Neutrophil (primary cell): ENCODE measurements around the gene TIMD4.

Experiments used
- H3K27ac ChIP-seq: fragments of 200-600 bp; sonication (generic); 2 replicates; pipeline ENCODE4 v1.5.1; 2016; ENCODE audit warnings: mild to moderate bottlenecking, moderate library complexity
- H3K27me3 ChIP-seq: fragments of 200-600 bp; sonication (generic); 2 replicates; pipeline ENCODE4 v1.6.0; 2016; ENCODE audit warnings: mild to moderate bottlenecking
- H3K36me3 ChIP-seq: fragments of 200-600 bp; sonication (generic); 2 replicates; pipeline ENCODE4 v1.5.1; 2017
- H3K4me1 ChIP-seq, 2 experiments: fragments of 200-600 bp in 1 of 2; sonication (generic) in 1 of 2; 1 replicate in 1 of 2; 2 replicates in 1 of 2; pipeline versions ENCODE4 v1.5.1 to v1.6.1; 2013 to 2016; ENCODE audit warnings: low read depth in 1 of 2, low read length in 1 of 2, mild to moderate bottlenecking in 1 of 2, moderate library complexity in 1 of 2; ENCODE audit not compliant: control insufficient read depth in 1 of 2, insufficient read depth in 1 of 2
- H3K4me3 ChIP-seq, 2 experiments: fragments of 200-600 bp in 1 of 2; sonication (generic) in 1 of 2; 1 replicate in 1 of 2; 2 replicates in 1 of 2; pipeline ENCODE4 v1.5.1; 2013 to 2016; ENCODE audit warnings: low read depth in 1 of 2, low read length in 1 of 2, mild to moderate bottlenecking in 1 of 2, moderate library complexity in 1 of 2
- H3K9me3 ChIP-seq: fragments of 200-600 bp; sonication (generic); 2 replicates; pipeline ENCODE4 v1.5.1; 2016
- CTCF ChIP-seq: fragments of 200-600 bp; sonication (generic); IDR thresholded peaks from 2 replicates; pipeline ENCODE4 v1.5.1; 2016; ENCODE audit warnings: antibody characterized with exemption

The TIMD4 gene

DNA sequence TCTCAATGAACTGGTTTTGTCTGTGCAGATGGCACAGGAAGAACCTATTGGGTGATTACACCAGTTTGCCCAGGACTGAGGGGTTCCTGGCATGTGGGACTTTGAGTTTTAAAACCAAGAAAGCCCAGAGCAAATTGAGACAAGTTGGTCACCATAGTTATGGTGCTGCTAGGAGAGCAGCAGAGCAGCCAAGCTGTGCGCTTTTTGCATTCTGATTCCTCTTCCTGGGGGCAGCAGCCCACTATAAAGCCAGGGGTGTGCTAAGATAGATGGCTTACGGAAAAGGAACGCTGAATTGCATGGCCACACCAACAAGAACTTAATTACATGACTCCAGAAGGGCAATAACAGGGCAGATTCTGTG lies 49.7 kb downstream of the TIMD4 start:
- H3K9me3 ChIP-seq: no peaks in the 10 kb centered on the region
- H3K27ac ChIP-seq: no peak overlapping the region
- no peaks in the 10 kb centered on the region for H3K4me1 ChIP-seq
- no peak for TF ChIP-seq CTCF
- no peaks in the 10 kb centered on the region for H3K27me3 ChIP-seq
- no peaks in the 10 kb centered on the region for H3K36me3 ChIP-seq
- no peak overlapping the region for H3K4me3 ChIP-seq

DNA sequence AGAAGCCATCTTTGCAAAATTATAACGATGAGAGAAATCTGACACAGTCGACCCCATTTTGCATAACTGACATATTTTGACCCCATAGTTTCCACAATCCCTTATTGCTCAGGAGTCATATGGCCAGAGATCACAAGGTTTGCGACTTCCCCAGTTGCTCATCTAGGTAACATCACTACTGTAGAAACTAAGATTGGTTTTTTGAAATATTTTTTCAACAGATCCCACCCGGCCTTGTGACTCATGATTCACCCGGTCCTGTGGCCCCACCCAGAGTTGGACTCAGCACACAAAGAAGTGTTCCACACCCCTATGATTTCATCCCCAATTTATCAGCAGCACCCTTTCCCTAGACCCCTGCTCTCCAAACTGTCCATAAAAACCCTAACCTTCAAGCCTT lies 50.2 kb downstream of the TIMD4 start:
- Histone ChIP-seq H3K4me3 (no peak overlapping the region), H3K4me1 (no peaks in the 10 kb centered on the region), H3K27me3 (no peaks in the 10 kb centered on the region), H3K9me3 (no peaks in the 10 kb centered on the region), H3K36me3 (no peaks in the 10 kb centered on the region), H3K27ac (no peak overlapping the region)
- TF ChIP-seq CTCF: no peak

DNA sequence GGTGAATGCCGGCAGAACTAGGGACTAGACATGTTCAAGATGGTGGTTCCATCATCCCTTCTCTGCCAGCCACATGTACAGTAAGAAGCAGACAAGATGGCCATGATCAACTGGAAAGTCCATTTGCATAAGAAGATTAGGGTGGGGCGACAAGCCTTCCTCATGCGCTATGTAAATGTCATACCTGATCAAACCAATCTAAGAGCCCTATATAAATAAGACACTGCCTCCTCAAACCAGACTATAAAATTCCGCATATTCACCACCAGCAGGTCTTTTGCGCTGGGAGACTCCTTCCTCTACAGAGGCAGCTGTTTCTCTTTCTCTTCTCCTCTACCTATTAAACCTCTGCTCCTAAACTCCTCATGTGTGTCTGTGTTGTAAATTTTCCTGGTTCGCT lies 53.8 kb downstream of the TIMD4 start:
- no peaks in the 10 kb centered on the region for H3K4me1 ChIP-seq
- no peak overlapping the region for H3K4me3 ChIP-seq
- TF ChIP-seq CTCF: no peak
- no peak overlapping the region for H3K27ac ChIP-seq
- H3K27me3 ChIP-seq: no peaks in the 10 kb centered on the region
- H3K36me3 ChIP-seq: no peaks in the 10 kb centered on the region
- no peaks in the 10 kb centered on the region for H3K9me3 ChIP-seq

DNA sequence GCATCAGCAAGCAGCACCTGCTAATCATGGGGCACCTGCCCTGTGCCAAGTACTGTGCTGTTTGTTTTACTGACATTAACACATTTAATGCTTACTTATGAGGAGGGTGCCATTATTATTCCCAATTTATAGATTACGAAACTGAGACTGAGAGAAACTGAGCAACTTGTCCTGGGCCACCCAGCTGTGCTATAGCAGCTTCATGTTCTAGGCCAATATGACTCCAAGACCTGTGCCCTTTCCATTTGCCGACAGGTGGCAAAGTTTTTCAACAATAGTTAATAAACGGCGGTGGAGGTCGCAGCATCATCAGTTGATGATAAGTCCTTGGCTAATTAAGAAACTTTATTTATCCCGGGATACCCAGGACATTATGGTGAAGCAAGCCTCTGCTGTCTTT lies 55.4 kb downstream of the TIMD4 start:
- Histone ChIP-seq H3K9me3 (no peaks in the 10 kb centered on the region), H3K27ac (no peak overlapping the region), H3K36me3 (no peaks in the 10 kb centered on the region), H3K4me3 (no peak overlapping the region), H3K4me1 (no peaks in the 10 kb centered on the region), H3K27me3 (no peaks in the 10 kb centered on the region)
- no peak for TF ChIP-seq CTCF

DNA sequence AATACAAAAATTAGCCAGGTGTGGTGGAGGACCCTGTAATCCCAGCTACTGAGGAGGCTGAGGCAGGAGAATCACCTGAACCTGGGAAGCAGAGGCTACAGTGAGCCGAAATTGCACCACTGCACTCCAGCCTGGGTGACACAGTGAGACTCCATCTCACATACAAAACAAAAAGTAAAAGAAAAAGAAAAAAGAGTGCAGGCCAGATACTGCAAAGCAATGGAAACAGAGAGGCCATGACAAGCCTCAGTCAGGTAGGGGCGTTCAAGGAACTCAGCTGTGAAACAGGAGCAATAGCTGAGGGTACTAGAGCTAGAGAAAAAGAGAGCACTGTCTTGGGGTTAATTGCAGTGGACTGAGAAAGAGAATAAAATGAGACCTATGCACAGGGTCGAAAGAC lies 56.2 kb downstream of the TIMD4 start:
- no peaks in the 10 kb centered on the region for H3K36me3 ChIP-seq
- H3K27me3 ChIP-seq: no peaks in the 10 kb centered on the region
- no peaks in the 10 kb centered on the region for H3K4me1 ChIP-seq
- H3K4me3 ChIP-seq: no peak overlapping the region
- H3K27ac ChIP-seq: no peak overlapping the region
- no peak for TF ChIP-seq CTCF
- H3K9me3 ChIP-seq: no peaks in the 10 kb centered on the region

DNA sequence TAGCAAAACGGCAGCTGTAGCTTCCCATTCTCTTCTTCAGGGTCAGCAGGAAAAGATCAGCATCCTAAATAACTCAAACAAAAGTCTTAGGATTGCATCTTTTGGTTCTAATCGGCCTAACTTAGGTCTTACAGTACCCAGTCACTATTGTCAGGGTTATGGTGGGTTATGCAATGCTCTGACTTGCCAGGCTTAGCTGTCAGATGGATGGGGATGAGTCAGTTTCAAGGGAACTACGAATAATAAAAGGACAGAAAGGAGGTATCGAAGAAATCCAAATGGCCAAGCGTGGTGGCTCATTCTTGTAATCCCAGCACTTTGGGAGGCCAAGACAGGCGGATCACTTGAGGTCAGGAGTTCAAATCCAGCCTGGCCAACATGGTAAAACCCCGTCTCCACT lies 66.5 kb downstream of the TIMD4 start:
- Histone ChIP-seq H3K4me3 (no peak overlapping the region), H3K36me3 (no peaks in the 10 kb centered on the region), H3K27me3 (no peaks in the 10 kb centered on the region), H3K4me1 (no peaks in the 10 kb centered on the region), H3K9me3 (no peaks in the 10 kb centered on the region), H3K27ac (no peak overlapping the region)
- TF ChIP-seq CTCF: no peak
